ENCODE data around the gene CNP.

GRCh38 chr17:41925991-41926590 is 40.5 kb upstream of the CNP start:
- no peak for TF ChIP-seq CTCF (IDR thresholded peaks at IDR 0.05)
- TF ChIP-seq POLR2AphosphoS5 (IDR thresholded peaks at IDR 0.05): no peak
- TF ChIP-seq EP300 (IDR thresholded peaks at IDR 0.05): no peak
